Measurements from ENCODE around the gene CIART.

GRCh38 chr1:150261367-150261766 lies 21.0 kb upstream of the CIART start:
- no peak for TF ChIP-seq CTCF (IDR thresholded peaks at IDR 0.05)
- TF ChIP-seq POLR2A (IDR thresholded peaks at IDR 0.05): no peak
